Endothelial cell of umbilical vein (primary cell): ENCODE measurements around the gene NEDD4L. TPM values are rescaled to one million over a fixed set of nuclear protein-coding genes. Genes with fewer than 3 reads are reported as not detected.

Source experiments
- BruUV-seq: library from RNA; stranded (reverse); fragments of 400-500 nt; replicated peaks from 2 replicates; lab custom pipeline; 2021; lab: Mats Ljungman, UMichigan
- CTCF ChIA-PET: fragments of 300-600, 350-600 bp; sonication (Branson Sonifier 250); formaldehyde crosslinking; loops from one replicate; lab custom pipeline; 2021; ENCODE audit warnings: antibody characterized with exemption, inconsistent platforms; lab: Charles Lee
- POLR2A ChIA-PET: fragments of 300-600, 350-600 bp; sonication (Branson Sonifier 250); formaldehyde crosslinking; loops from one replicate; lab custom pipeline; 2021; ENCODE audit warnings: antibody characterized with exemption, inconsistent platforms; lab: Charles Lee
- DNase-seq: peaks from one replicate; pipeline ENCODE4 v3.0.0-alpha.2; 2011; ENCODE audit warnings: low read depth, low spot score
- FAIRE-seq: peaks from 2 replicates; lab custom pipeline; 2011; peaks lifted over from hg19 to GRCh38; lab: Jason Lieb, UNC
- H2AFZ ChIP-seq: 2 replicates; pipeline ENCODE4 v1.6.0; 2012; ENCODE audit warnings: low read depth, low read length, control low read depth, inconsistent platforms
- H3K27ac ChIP-seq: 2 replicates; pipeline ENCODE4 v1.5.1; 2011; ENCODE audit warnings: low read depth, mild to moderate bottlenecking, control low read depth, low read length, moderate library complexity; ENCODE audit not compliant: insufficient read depth
- H3K27me3 ChIP-seq, 2 experiments: 2 replicates each; pipeline versions ENCODE4 v1.6.0 to v1.6.1; 2011; ENCODE audit warnings: low read length in 2 of 2, mixed read lengths in 1 of 2; ENCODE audit not compliant: control insufficient read depth in 2 of 2, insufficient read depth in 2 of 2
- H3K36me3 ChIP-seq, 2 experiments: 2 replicates in 1 of 2; 3 replicates in 1 of 2; pipeline ENCODE4 v1.5.1; 2011; ENCODE audit warnings: low read length in 2 of 2, mild to moderate bottlenecking in 1 of 2, moderate library complexity in 1 of 2; ENCODE audit not compliant: control insufficient read depth in 2 of 2, insufficient read depth in 2 of 2; ENCODE audit errors: extremely low read depth in 1 of 2
- H3K4me1 ChIP-seq: 3 replicates; pipeline ENCODE4 v1.5.1; 2011; ENCODE audit warnings: mild to moderate bottlenecking, low read length; ENCODE audit not compliant: control insufficient read depth, insufficient read depth; ENCODE audit errors: extremely low read depth
- H3K4me2 ChIP-seq: 2 replicates; pipeline ENCODE4 v1.6.1; 2011; ENCODE audit warnings: low read length, control low read depth, mixed read lengths; ENCODE audit not compliant: insufficient read depth
- H3K4me3 ChIP-seq, 3 experiments: fragments of 200-600 bp in 1 of 3; sonication (generic), shearing (Covaris generic) in 1 of 3; replicated peaks in 1 of 3; 2 replicates each; pipeline ENCODE4 v1.5.1; 2011 to 2016; ENCODE audit warnings: control low read depth in 3 of 3, low read length in 3 of 3, mild to moderate bottlenecking in 2 of 3, inconsistent platforms in 1 of 3, low read depth in 1 of 3, moderate library complexity in 1 of 3; ENCODE audit not compliant: insufficient read depth in 1 of 3
- H3K79me2 ChIP-seq: 2 replicates; pipeline ENCODE4 v1.6.0; 2012; ENCODE audit warnings: low read length, inconsistent platforms; ENCODE audit not compliant: control insufficient read depth, insufficient read depth
- H3K9ac ChIP-seq: replicated peaks from 2 replicates; pipeline ENCODE3; 2011; ENCODE audit warnings: low read length, control low read depth; ENCODE audit not compliant: insufficient read depth; ENCODE audit errors: extremely low read depth
- H3K9me1 ChIP-seq: replicated peaks from 3 replicates; pipeline ENCODE4 v1.6.0; 2011; ENCODE audit warnings: mild to moderate bottlenecking, low read length; ENCODE audit not compliant: control insufficient read depth, insufficient read depth; ENCODE audit errors: extremely low read depth
- H3K9me3 ChIP-seq: replicated peaks from 2 replicates; pipeline ENCODE4 v1.5.1; 2012; ENCODE audit warnings: low read length, inconsistent platforms; ENCODE audit not compliant: control insufficient read depth, insufficient read depth
- H4K20me1 ChIP-seq: replicated peaks from 2 replicates; pipeline ENCODE3; 2011; ENCODE audit warnings: mild to moderate bottlenecking, low read length; ENCODE audit not compliant: control insufficient read depth, insufficient read depth; ENCODE audit errors: extremely low read depth
- EZH2 ChIP-seq: IDR thresholded peaks from 2 replicates; pipeline ENCODE4 v1.6.1; 2012; ENCODE audit warnings: borderline replicate concordance, low read depth, mild to moderate bottlenecking, moderate library complexity, low read length, inconsistent platforms; ENCODE audit not compliant: severe bottlenecking
- FOS ChIP-seq: IDR thresholded peaks from 2 replicates; pipeline ENCODE4 v1.6.1; 2011; ENCODE audit warnings: mild to moderate bottlenecking, low read length, moderate library complexity, borderline replicate concordance; ENCODE audit not compliant: insufficient read depth
- GATA2 ChIP-seq: IDR thresholded peaks from 2 replicates; pipeline ENCODE4 v1.7.0; 2011; ENCODE audit warnings: low read depth, mild to moderate bottlenecking, moderate library complexity, mixed read lengths, low read length; ENCODE audit not compliant: insufficient read length, insufficient read depth
- JUN ChIP-seq: IDR thresholded peaks from 2 replicates; pipeline ENCODE4 v1.6.1; 2011; ENCODE audit warnings: borderline replicate concordance, low read depth; ENCODE audit not compliant: insufficient read length, insufficient read depth
- MYC ChIP-seq: IDR thresholded peaks from one replicate; pipeline ENCODE4 v1.6.1; 2011; ENCODE audit warnings: mild to moderate bottlenecking, low read depth, low read length
- POLR2A ChIP-seq: IDR thresholded peaks from 2 replicates; pipeline ENCODE4 v1.6.1; 2012; ENCODE audit warnings: low read depth, mild to moderate bottlenecking, control low read depth, low read length
- POLR2AphosphoS5 ChIP-seq: IDR thresholded peaks from 2 replicates; pipeline ENCODE4 v1.6.1; 2012; ENCODE audit warnings: low read depth, mild to moderate bottlenecking, control low read depth, low read length, moderate library complexity; ENCODE audit not compliant: insufficient read depth
- dilution Hi-C: fragments of 300-500 bp; cut with MboI; formaldehyde crosslinking; loops from one replicate; pipeline ENCODE4 v1.15.0; 2019; ENCODE audit warnings: low sequenced_read_pairs; ENCODE audit not compliant: extremely low pct_ligation_motif_present
- intact Hi-C: fragments of 100-400 bp; cut with micrococcal nuclease; formaldehyde crosslinking; loops from one replicate; pipeline ENCODE4 v1.10.0; 2022
- polyA plus RNA-seq, 4 experiments: library from polyadenylated mRNA; depleted of rRNA in 3 of 4; stranded (reverse) in 3 of 4; unstranded in 1 of 4; fragments of >200 nt; gene quantifications; 2 replicates each; pipeline versions ENCODE4 v1.2.1 to v1.2.3, GENCODE V29; 2011 to 2012; ENCODE audit warnings: missing spikeins in 1 of 4
- total RNA-seq: library from RNA; stranded (reverse); gene quantifications from 2 replicates; pipeline ENCODE4 v1.2.3, GENCODE V29; 2021
- TF ChIP-seq, protein P1 (sequence below), 2 donors: IDR thresholded peaks; 1 replicate in 1 of 2; 2 replicates in 1 of 2; pipeline ENCODE4 v1.5.1; 2011; ENCODE audit warnings: low read length in 2 of 2, mild to moderate bottlenecking in 2 of 2, moderate library complexity in 2 of 2, control low read depth in 1 of 2, inconsistent platforms in 1 of 2, low read depth in 1 of 2; ENCODE audit not compliant: insufficient read depth in 1 of 2; ENCODE audit errors: extremely low read depth in 1 of 2
- TF ChIP-seq, protein P2 (sequence below): IDR thresholded peaks from 2 replicates; pipeline ENCODE4 v1.6.1; 2011; ENCODE audit not compliant: insufficient read depth, insufficient read length

Gene NEDD4L
- total and polyA plus RNA-seq, 2 donors (not counting 3 experiments of a cell fraction or from before 2014, with no cell fraction given) = 20.5 to 78.9 TPM

DNA sequence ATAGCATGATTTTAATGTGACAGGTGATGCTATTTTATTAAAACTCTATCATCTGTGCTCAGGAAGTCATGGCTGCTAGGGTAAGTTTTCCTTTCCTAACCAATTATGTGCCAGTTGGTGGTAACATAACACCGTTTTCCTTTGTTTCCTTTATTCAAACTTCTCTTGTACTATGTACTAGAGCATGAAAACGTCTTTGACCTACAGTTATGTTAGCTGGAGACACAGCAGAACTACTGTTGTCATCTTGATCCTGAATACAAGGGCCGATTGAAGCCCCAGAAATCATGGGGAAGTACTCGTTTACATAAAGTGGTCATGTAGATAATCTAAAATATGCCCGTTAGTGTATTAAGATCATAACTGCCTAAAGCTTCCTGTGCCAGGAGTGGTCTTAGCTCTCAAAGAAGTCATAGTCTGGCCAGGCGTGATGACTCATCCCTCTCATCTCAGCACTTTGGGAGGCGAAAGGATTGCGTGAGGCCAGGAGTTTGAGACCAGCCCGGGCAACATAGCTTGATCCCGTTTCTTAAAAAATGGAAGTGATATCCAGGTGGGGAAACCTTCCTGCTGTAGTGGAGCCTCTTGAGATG, 20.5 kb downstream of the NEDD4L start:
- intact Hi-C loops (no loop called here), dilution Hi-C loops (no loop called here)
- Histone ChIP-seq H3K9me3 (no peaks in the 10 kb centered on the region), H3K27ac (no peak overlapping the region), H3K9me1 (no peaks in the 10 kb centered on the region), H4K20me1 (no peaks in the 10 kb centered on the region), H3K36me3 (no peaks in the 10 kb centered on the region), H3K4me3 (no peak overlapping the region), H3K9ac (no peak overlapping the region), H3K4me2 (no peak overlapping the region), H3K27me3 (no peaks in the 10 kb centered on the region), H3K79me2 (no peaks in the 10 kb centered on the region), H3K4me1 (no peaks in the 10 kb centered on the region), H2AFZ (no peak overlapping the region)
- ChIA-PET CTCF (interaction anchor here (1.1 to 2.4 kb wide), 3 partner anchors 9 to 57 kb away, joined by 3 to 6 read pairs (median 3); no protein-coding TSS in a partner anchor), POLR2A (no interaction called here)
- no peak for DNase-seq
- TF ChIP-seq, protein P1, sequence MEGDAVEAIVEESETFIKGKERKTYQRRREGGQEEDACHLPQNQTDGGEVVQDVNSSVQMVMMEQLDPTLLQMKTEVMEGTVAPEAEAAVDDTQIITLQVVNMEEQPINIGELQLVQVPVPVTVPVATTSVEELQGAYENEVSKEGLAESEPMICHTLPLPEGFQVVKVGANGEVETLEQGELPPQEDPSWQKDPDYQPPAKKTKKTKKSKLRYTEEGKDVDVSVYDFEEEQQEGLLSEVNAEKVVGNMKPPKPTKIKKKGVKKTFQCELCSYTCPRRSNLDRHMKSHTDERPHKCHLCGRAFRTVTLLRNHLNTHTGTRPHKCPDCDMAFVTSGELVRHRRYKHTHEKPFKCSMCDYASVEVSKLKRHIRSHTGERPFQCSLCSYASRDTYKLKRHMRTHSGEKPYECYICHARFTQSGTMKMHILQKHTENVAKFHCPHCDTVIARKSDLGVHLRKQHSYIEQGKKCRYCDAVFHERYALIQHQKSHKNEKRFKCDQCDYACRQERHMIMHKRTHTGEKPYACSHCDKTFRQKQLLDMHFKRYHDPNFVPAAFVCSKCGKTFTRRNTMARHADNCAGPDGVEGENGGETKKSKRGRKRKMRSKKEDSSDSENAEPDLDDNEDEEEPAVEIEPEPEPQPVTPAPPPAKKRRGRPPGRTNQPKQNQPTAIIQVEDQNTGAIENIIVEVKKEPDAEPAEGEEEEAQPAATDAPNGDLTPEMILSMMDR (IDR thresholded peaks at IDR 0.05; ENCODE audit: extremely low read depth in 1 of 2, insufficient read depth in 1 of 2, low read depth in 1 of 2, low read length in 2 of 2) = no peak
- TF ChIP-seq MYC (no peak), JUN (peak; percentile 10)
- BruUV-seq = no TSS peak
- no peak for FAIRE-seq

DNA sequence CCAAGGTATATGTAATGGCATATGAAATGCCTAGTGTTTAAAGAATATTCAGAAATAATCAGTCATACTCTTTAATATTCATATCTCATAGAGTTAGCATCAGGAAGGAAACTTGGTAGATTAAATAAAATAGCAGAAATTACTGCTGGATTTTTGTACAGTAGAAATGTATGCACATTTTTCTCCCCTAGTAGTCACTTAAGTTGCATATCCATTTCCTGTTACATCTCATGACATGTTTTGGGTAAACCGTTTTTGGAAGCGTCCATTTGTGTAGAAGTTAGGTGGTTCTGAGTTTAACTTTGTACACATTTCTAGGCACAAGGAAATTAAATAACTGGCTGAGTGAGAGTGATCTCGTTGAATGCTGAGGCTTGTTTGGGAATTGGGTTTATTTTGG, 21.9 kb downstream of the NEDD4L start:
- no peak overlapping the region for H3K4me3 ChIP-seq
- intact Hi-C loops = no loop called here
- no peak for FAIRE-seq
- H3K9ac ChIP-seq = no peak overlapping the region
- no peaks in the 10 kb centered on the region for H3K79me2 ChIP-seq
- H3K4me1 ChIP-seq = no peaks in the 10 kb centered on the region
- H3K36me3 ChIP-seq = no peaks in the 10 kb centered on the region
- DNase-seq = no peak
- H3K27me3 ChIP-seq = no peaks in the 10 kb centered on the region
- no TSS peak for BruUV-seq
- H3K9me1 ChIP-seq = no peaks in the 10 kb centered on the region
- no peak overlapping the region for H3K27ac ChIP-seq
- no peak overlapping the region for H2AFZ ChIP-seq
- POLR2A ChIA-PET = no interaction called here
- no peaks in the 10 kb centered on the region for H3K9me3 ChIP-seq
- H3K4me2 ChIP-seq = no peak overlapping the region
- no peak for TF ChIP-seq MYC
- no peak for TF ChIP-seq FOS
- TF ChIP-seq, protein P2, sequence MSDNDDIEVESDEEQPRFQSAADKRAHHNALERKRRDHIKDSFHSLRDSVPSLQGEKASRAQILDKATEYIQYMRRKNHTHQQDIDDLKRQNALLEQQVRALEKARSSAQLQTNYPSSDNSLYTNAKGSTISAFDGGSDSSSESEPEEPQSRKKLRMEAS = no peak
- no peak for TF ChIP-seq EZH2
- no peak for TF ChIP-seq POLR2A
- no peak for TF ChIP-seq JUN
- TF ChIP-seq POLR2AphosphoS5 = no peak
- TF ChIP-seq, protein P1 (IDR thresholded peaks at IDR 0.05; ENCODE audit: extremely low read depth in 1 of 2, insufficient read depth in 1 of 2, low read depth in 1 of 2, low read length in 2 of 2) = no peak
- no peak for TF ChIP-seq GATA2
- CTCF ChIA-PET = interaction anchor here (2.4 kb wide), 1 partner anchor 56 kb away, joined by 6 read pairs; no protein-coding TSS in a partner anchor
- dilution Hi-C loops = no loop called here
- no peaks in the 10 kb centered on the region for H4K20me1 ChIP-seq
